KMS-11 (cell line): ENCODE results near the gene LCN10.

Source experiments
- H2AFZ ChIP-seq: fragments of 200-600 bp; sonication (generic); 2 replicates; pipeline ENCODE4 v1.6.1; 2016; ENCODE audit warnings: antibody characterized with exemption, mixed run types, low read depth
- H3K27ac ChIP-seq: fragments of 200-600 bp; sonication (generic); 2 replicates; pipeline ENCODE4 v1.6.1; 2016; ENCODE audit warnings: mild to moderate bottlenecking, mixed run types
- H3K27me3 ChIP-seq: fragments of 200-600 bp; sonication (generic); 2 replicates; pipeline ENCODE4 v1.6.1; 2017; ENCODE audit warnings: mild to moderate bottlenecking, low read depth, mixed run types, moderate library complexity; ENCODE audit not compliant: insufficient read depth
- H3K36me3 ChIP-seq: fragments of 200-600 bp; sonication (generic); 2 replicates; pipeline ENCODE4 v1.6.1; 2017; ENCODE audit warnings: mild to moderate bottlenecking, mixed run types; ENCODE audit not compliant: insufficient read depth
- H3K4me1 ChIP-seq: fragments of 200-600 bp; sonication (generic); 2 replicates; pipeline ENCODE4 v1.6.1; 2016; ENCODE audit warnings: mild to moderate bottlenecking, low read depth, mixed run types; ENCODE audit not compliant: poor library complexity, severe bottlenecking
- H3K4me2 ChIP-seq: fragments of 200-600 bp; sonication (generic); 2 replicates; pipeline ENCODE4 v1.7.0; 2016; ENCODE audit warnings: mild to moderate bottlenecking, mixed run types
- H3K4me3 ChIP-seq: fragments of 200-600 bp; sonication (generic); IDR thresholded peaks from 2 replicates; pipeline ENCODE4 v1.6.1; 2017; ENCODE audit warnings: low read depth, low read length, mixed read lengths; ENCODE audit not compliant: insufficient read depth
- H3K79me2 ChIP-seq: fragments of 200-600 bp; sonication (generic); 2 replicates; pipeline ENCODE4 v1.6.1; 2016; ENCODE audit warnings: low read depth, mixed run types; ENCODE audit not compliant: insufficient read depth
- H3K9ac ChIP-seq: fragments of 200-600 bp; sonication (generic); 2 replicates; pipeline ENCODE4 v1.6.1; 2016; ENCODE audit warnings: mild to moderate bottlenecking, mixed run types
- H4K20me1 ChIP-seq: fragments of 200-600 bp; sonication (generic); 2 replicates; pipeline ENCODE4 v1.6.1; 2016; ENCODE audit warnings: mild to moderate bottlenecking, mixed run types; ENCODE audit not compliant: insufficient read depth
- TF ChIP-seq, protein P1 (sequence below): fragments of 200-600 bp; sonication (generic); conservative IDR thresholded peaks from 2 replicates; pipeline ENCODE4 v1.6.1; 2017; ENCODE audit warnings: low read depth, mild to moderate bottlenecking, antibody characterized with exemption, low read length, moderate library complexity, mixed read lengths

LCN10 gene

DNA sequence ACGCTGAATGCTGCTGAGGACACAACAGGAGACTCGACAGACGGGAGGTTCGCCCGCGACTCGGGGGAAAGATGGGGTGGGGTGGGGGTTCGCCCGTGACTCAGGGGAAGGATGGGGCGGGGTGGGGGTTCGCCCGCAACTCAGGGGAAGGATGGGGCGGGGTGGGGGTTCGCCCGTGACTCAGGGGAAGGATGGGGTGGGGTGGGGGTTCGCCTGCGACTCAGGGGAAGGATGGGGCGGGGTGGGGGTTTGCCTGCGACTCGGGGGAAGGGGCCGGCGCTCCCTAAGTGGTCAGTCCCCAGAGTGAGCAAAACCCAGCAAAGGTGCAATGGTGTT lies 3.4 kb upstream of the LCN10 start:
- TF ChIP-seq, protein P1, sequence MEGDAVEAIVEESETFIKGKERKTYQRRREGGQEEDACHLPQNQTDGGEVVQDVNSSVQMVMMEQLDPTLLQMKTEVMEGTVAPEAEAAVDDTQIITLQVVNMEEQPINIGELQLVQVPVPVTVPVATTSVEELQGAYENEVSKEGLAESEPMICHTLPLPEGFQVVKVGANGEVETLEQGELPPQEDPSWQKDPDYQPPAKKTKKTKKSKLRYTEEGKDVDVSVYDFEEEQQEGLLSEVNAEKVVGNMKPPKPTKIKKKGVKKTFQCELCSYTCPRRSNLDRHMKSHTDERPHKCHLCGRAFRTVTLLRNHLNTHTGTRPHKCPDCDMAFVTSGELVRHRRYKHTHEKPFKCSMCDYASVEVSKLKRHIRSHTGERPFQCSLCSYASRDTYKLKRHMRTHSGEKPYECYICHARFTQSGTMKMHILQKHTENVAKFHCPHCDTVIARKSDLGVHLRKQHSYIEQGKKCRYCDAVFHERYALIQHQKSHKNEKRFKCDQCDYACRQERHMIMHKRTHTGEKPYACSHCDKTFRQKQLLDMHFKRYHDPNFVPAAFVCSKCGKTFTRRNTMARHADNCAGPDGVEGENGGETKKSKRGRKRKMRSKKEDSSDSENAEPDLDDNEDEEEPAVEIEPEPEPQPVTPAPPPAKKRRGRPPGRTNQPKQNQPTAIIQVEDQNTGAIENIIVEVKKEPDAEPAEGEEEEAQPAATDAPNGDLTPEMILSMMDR, result no peak
- no peaks in the 10 kb centered on the region for H3K36me3 ChIP-seq
- H3K27me3 ChIP-seq, result peaks cover 96% of the 10 kb centered on the region
- no peaks in the 10 kb centered on the region for H4K20me1 ChIP-seq
- no peak overlapping the region for H3K4me3 ChIP-seq
- H3K27ac ChIP-seq, result no peak overlapping the region
- no peaks in the 10 kb centered on the region for H3K79me2 ChIP-seq
- H2AFZ ChIP-seq, result no peak overlapping the region
- H3K4me1 ChIP-seq, result peaks cover 9% of the 10 kb centered on the region
- H3K9ac ChIP-seq, result no peak overlapping the region
- H3K4me2 ChIP-seq, result no peak overlapping the region

DNA sequence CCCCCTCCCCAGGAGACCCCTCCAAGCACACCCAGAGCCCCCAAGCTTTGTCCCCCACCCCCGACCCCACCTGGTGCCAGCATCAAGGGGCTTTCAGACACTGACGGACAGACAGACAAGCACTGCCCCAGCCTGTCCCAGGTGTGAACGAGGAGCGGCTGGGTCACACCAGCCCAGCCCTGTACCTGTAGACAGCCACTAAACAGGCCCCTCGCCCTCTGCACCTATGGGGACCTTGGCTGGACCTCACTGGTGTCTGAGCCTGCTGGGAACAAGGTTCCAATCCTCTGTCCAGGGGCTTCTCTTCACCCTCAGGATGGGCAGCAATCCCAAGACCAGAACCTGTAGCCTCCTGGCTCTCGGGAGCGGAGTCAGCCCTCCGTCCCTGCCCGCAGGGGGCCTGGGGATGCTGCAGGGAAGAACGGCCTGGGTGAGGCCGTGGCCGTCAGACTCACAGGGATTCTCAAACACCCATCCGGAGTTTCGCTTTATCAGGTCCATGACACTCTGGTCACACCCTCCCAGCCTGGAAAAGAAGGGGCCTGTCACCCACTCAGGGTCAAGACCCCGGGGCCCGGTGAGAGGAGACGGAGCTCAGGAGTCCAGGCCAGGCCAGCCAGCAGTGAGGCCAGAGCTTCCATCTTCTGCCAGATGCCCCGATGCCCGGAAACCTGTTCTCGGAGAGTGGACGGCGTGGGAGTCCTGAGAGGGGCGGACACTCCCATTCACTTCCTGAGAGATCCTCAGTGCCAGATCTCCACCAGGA lies 2.8 kb upstream of the LCN10 start:
- H3K9ac ChIP-seq, result no peak overlapping the region
- peaks cover 96% of the 10 kb centered on the region for H3K27me3 ChIP-seq
- no peak overlapping the region for H3K4me3 ChIP-seq
- no peaks in the 10 kb centered on the region for H4K20me1 ChIP-seq
- H3K79me2 ChIP-seq, result no peaks in the 10 kb centered on the region
- H3K36me3 ChIP-seq, result no peaks in the 10 kb centered on the region
- H3K4me2 ChIP-seq, result no peak overlapping the region
- no peak overlapping the region for H3K27ac ChIP-seq
- no peak overlapping the region for H2AFZ ChIP-seq
- TF ChIP-seq, protein P1, result no peak
- peaks cover 11% of the 10 kb centered on the region for H3K4me1 ChIP-seq

DNA sequence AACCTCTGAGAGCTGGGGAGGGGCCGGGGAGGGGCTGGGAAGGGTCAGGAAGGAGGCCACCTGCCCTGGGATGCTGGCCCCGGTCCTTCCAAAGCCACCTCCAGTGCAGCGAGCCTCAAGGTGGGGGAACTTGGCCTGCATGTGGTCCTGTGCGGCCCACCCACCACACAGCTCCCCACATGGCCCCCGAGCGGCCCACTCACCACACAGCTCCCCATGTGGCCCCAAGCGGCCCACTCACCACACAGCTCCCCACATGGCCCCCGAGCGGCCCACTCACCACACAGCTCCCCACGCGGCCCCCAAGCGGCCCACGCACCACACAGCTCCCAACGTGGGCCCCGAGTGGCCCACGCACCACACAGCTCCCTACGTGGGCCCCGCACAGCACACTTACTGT lies 2.0 kb upstream of the LCN10 start:
- Histone ChIP-seq H3K27me3 (peaks cover 96% of the 10 kb centered on the region), H3K4me1 (peaks cover 11% of the 10 kb centered on the region), H3K4me3 (no peak overlapping the region), H4K20me1 (no peaks in the 10 kb centered on the region), H3K36me3 (no peaks in the 10 kb centered on the region), H3K9ac (no peak overlapping the region), H3K4me2 (no peak overlapping the region), H2AFZ (no peak overlapping the region), H3K27ac (no peak overlapping the region), H3K79me2 (no peaks in the 10 kb centered on the region)
- TF ChIP-seq, protein P1, result no peak

DNA sequence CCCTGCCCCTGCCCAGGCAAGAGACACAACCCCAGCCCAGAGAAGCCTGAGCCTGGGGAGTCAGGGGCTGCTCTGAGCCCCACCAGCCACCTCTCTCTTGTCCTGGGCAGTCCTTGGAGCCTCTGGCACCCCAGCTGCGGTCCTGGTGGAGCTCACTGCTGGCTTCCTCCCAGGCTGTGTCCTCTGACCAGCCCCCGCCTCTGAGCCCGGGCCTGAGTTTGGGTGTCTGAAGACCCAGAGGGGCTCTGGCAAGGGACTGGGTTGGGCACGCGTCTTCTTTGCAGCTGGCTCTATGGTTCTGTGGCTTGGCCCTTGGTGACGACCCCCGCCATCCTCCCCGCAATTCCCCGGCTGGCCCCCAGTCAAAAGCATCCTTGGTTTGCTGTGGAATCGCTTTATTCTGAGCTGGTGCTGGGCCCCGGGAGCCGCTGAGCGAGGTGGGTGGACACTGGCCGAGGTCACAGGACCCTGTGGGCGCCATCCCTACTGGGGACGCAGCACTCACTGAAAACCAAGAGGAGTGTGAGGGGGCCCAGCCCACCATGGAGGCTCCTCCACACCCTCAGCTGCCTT lies 985 bp upstream of the LCN10 start:
- Histone ChIP-seq H3K9ac (no peak overlapping the region), H2AFZ (no peak overlapping the region), H3K4me1 (peaks cover 11% of the 10 kb centered on the region), H3K4me2 (no peak overlapping the region), H3K27me3 (peaks cover 96% of the 10 kb centered on the region), H3K27ac (no peak overlapping the region), H3K79me2 (no peaks in the 10 kb centered on the region), H4K20me1 (no peaks in the 10 kb centered on the region), H3K4me3 (no peak overlapping the region), H3K36me3 (no peaks in the 10 kb centered on the region)
- TF ChIP-seq, protein P1, result no peak
